Naive thymus-derived CD4-positive, alpha-beta T cell (primary cell): ENCODE results near the gene CCT8. TPM values are rescaled to one million over a fixed set of nuclear protein-coding genes. Genes with fewer than 3 reads are reported as not detected.
A peak's percentile ranks its signal among the peaks of the same experiment; 100 is the strongest.

ENCODE experiments used
- ATAC-seq: fragments of 150-1000 bp; cut with Tn5 transposase; 2 replicates; pipeline ENCODE4 v1.10.0; 2021; ENCODE audit warnings: mild to moderate bottlenecking, moderate library complexity
- CTCF ChIA-PET: fragments of 350-600 bp; sonication (Branson Sonifier 250); formaldehyde crosslinking; loops from one replicate; lab custom pipeline; 2021; ENCODE audit warnings: antibody characterized with exemption; lab: Charles Lee
- POLR2A ChIA-PET: fragments of 350-600 bp; sonication (Branson Sonifier 250); formaldehyde crosslinking; loops from one replicate; lab custom pipeline; 2021; ENCODE audit warnings: antibody characterized with exemption, inconsistent platforms; lab: Charles Lee
- DNase-seq, 9 donors: peaks; one replicate each; pipeline versions ENCODE4 v3.0.0 to v3.0.0-alpha.2; 2020 to 2022; ENCODE audit warnings: mixed read lengths in 1 of 9
- H3K27ac ChIP-seq: one replicate; pipeline ENCODE4 v1.7.0; 2013; ENCODE audit warnings: mild to moderate bottlenecking, low read depth, low read length, moderate library complexity
- H3K27me3 ChIP-seq, 2 donors: one replicate each; pipeline ENCODE4 v1.7.0; 2013; ENCODE audit warnings: low read length in 2 of 2, mild to moderate bottlenecking in 2 of 2, moderate library complexity in 2 of 2; ENCODE audit not compliant: control insufficient read depth in 2 of 2, insufficient read depth in 2 of 2
- H3K36me3 ChIP-seq, 3 experiments: 1 replicate in 2 of 3; 2 replicates in 1 of 3; pipeline ENCODE4 v1.7.0; 2013; ENCODE audit warnings: low read length in 3 of 3, mild to moderate bottlenecking in 3 of 3, moderate library complexity in 1 of 3; ENCODE audit not compliant: insufficient read depth in 3 of 3, control insufficient read depth in 2 of 3
- H3K4me1 ChIP-seq, 2 donors: one replicate each; pipeline ENCODE4 v1.7.0; 2013; ENCODE audit warnings: low read length in 2 of 2, mild to moderate bottlenecking in 2 of 2, moderate library complexity in 1 of 2; ENCODE audit not compliant: control insufficient read depth in 2 of 2, insufficient read depth in 2 of 2
- H3K4me3 ChIP-seq: 2 replicates; pipeline ENCODE4 v1.7.0; 2013; ENCODE audit warnings: mild to moderate bottlenecking, low read length
- H3K9me3 ChIP-seq, 3 experiments: 1 replicate in 2 of 3; 2 replicates in 1 of 3; pipeline ENCODE4 v1.7.0; 2013; ENCODE audit warnings: low read length in 3 of 3; ENCODE audit not compliant: control insufficient read depth in 2 of 3
- H3K27ac Mint-ChIP-seq, 9 donors: one replicate each; pipeline ENCODE4 v1.8.0; 2020 to 2022; ENCODE audit warnings: mixed read lengths in 9 of 9, mild to moderate bottlenecking in 8 of 9, moderate library complexity in 5 of 9, inconsistent platforms in 2 of 9
- H3K27me3 Mint-ChIP-seq, 5 donors: one replicate each; pipeline ENCODE4 v1.8.0; 2021 to 2022; ENCODE audit warnings: mixed read lengths in 5 of 5, mild to moderate bottlenecking in 1 of 5
- H3K36me3 Mint-ChIP-seq, 5 donors: one replicate each; pipeline ENCODE4 v1.8.0; 2020 to 2022; ENCODE audit warnings: mixed read lengths in 5 of 5, mild to moderate bottlenecking in 3 of 5, inconsistent platforms in 1 of 5
- H3K4me1 Mint-ChIP-seq, 7 donors: one replicate each; pipeline ENCODE4 v1.8.0; 2020 to 2022; ENCODE audit warnings: mixed read lengths in 7 of 7, mild to moderate bottlenecking in 3 of 7, inconsistent platforms in 1 of 7
- H3K4me3 Mint-ChIP-seq, 10 donors: one replicate each; pipeline ENCODE4 v1.8.0; 2020 to 2022; ENCODE audit warnings: mild to moderate bottlenecking in 10 of 10, mixed read lengths in 10 of 10, moderate library complexity in 6 of 10, inconsistent platforms in 2 of 10
- H3K9me3 Mint-ChIP-seq, 11 donors: one replicate each; pipeline ENCODE4 v1.8.0; 2020 to 2022; ENCODE audit warnings: mixed read lengths in 11 of 11, mild to moderate bottlenecking in 4 of 11, inconsistent platforms in 1 of 11, moderate library complexity in 1 of 11
- intact Hi-C, 2 donors: fragments of 100-400 bp; cut with micrococcal nuclease; formaldehyde crosslinking; loops; one replicate each; pipeline ENCODE4 v1.15.1; 2023
- polyA plus RNA-seq, 2 donors: library from polyadenylated mRNA; unstranded; fragments of 300-500 nt; fragmentation: Illumina TruSeq; gene quantifications; one replicate each; pipeline ENCODE4 v1.2.3, GENCODE V29; 2021
- total RNA-seq, 6 experiments: library from RNA in 5 of 6; stranded (reverse) in 5 of 6; gene quantifications; 1 replicate in 5 of 6; 2 replicates in 1 of 6; pipeline ENCODE4 v1.2.3 and lab custom pipeline; 2021 to 2026

CCT8 gene
- total and polyA plus RNA-seq, 7 experiments from 2014 or later, result 87.6 to 223 (median 126) TPM

DNA sequence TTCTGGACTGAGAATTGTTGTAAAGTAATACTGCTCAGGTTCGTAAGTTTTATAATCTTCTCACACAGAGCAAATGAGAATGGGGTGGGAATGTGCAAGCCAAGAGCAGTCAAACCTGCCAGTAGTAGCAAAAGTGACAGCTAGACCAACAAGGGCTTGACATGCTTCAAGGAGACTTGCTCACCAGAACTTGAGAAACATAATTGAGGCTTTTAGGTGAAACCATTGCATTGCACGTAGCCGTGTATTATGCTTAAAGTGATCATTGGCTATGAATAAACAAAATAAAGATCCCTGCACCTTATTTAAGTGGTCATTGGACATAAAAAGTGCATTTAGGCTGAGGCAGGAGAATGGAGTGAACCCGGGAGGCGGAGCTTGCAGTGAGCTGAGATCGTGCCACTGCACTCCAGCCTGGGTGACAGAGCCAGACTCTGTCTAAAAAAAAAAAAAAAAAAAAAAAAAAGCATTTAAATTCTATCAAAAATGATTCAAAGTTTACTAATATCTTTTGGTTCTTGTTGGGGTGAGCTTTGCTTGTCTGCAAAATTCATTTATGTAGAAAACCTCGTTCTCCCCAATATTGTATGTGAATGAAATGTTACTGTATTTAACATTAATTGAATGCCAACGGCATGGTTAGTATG lies 11.8 kb upstream of the CCT8 start:
- H3K27me3 Mint-ChIP-seq, result peaks cover 0 to 7% (median 0%) of the 10 kb centered on the region in 5 donors
- no peak for DNase-seq
- H3K36me3 ChIP-seq, result peaks cover 0 to 5% (median 0%) of the 10 kb centered on the region in 3 experiments
- POLR2A ChIA-PET, result no interaction called here
- H3K9me3 ChIP-seq, result no peaks in the 10 kb centered on the region
- H3K4me3 Mint-ChIP-seq, result no peak overlapping the region
- H3K4me3 ChIP-seq, result no peak overlapping the region
- peaks cover 16 to 17% of the 10 kb centered on the region in 2 donors for H3K4me1 ChIP-seq
- H3K27ac Mint-ChIP-seq, result no peak overlapping the region
- intact Hi-C loops, result no loop called here
- CTCF ChIA-PET, result interaction anchor here (0.7 kb wide), 1 partner anchor 160 kb away, joined by 3 read pairs; no protein-coding TSS in a partner anchor
- H3K36me3 Mint-ChIP-seq, result peaks cover 0 to 6% (median 4%) of the 10 kb centered on the region in 5 donors
- peaks cover 5 to 45% (median 18%) of the 10 kb centered on the region in 7 donors for H3K4me1 Mint-ChIP-seq
- no peaks in the 10 kb centered on the region for H3K9me3 Mint-ChIP-seq
- H3K27ac ChIP-seq, result no peak overlapping the region
- ATAC-seq, result no peak
- H3K27me3 ChIP-seq, result no peaks in the 10 kb centered on the region

DNA sequence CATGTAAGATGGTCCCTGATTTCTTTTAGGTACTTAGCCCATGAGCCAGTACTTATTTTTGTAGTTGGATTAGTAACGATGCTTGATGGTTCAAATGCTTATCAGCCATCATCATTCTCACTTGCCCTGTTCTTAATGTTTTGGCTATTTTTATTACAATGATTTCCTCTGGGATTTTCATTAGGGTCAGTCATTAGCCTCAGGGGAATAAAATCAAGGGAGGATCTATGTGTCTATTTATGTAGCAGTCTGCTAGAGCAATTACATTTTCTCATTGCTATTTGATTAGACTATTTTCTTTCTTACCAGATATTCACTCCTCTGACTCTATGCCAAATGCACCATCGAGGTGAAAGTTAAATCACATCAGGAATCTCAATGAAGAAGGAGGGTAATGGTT lies 10.9 kb upstream of the CCT8 start:
- ATAC-seq, result no peak
- Mint-ChIP-seq H3K27me3 (peaks cover 0 to 7% (median 0%) of the 10 kb centered on the region in 5 donors), H3K4me3 (no peak overlapping the region), H3K27ac (peak overlapping the region in 2 of 9 donors; percentile 32 to 37), H3K4me1 (peaks cover 13 to 46% (median 20%) of the 10 kb centered on the region in 7 donors), H3K36me3 (peaks cover 0 to 11% (median 4%) of the 10 kb centered on the region in 5 donors), H3K9me3 (peaks cover 0 to 3% (median 0%) of the 10 kb centered on the region in 11 donors)
- intact Hi-C loops, result no loop called here
- DNase-seq, result no peak
- Histone ChIP-seq H3K27ac (no peak overlapping the region), H3K36me3 (peaks cover 0 to 5% (median 0%) of the 10 kb centered on the region in 3 experiments), H3K4me3 (no peak overlapping the region), H3K27me3 (no peaks in the 10 kb centered on the region), H3K9me3 (no peaks in the 10 kb centered on the region), H3K4me1 (peaks cover 25 to 26% of the 10 kb centered on the region in 2 donors)
- POLR2A ChIA-PET, result no interaction called here
- CTCF ChIA-PET, result no interaction called here

DNA sequence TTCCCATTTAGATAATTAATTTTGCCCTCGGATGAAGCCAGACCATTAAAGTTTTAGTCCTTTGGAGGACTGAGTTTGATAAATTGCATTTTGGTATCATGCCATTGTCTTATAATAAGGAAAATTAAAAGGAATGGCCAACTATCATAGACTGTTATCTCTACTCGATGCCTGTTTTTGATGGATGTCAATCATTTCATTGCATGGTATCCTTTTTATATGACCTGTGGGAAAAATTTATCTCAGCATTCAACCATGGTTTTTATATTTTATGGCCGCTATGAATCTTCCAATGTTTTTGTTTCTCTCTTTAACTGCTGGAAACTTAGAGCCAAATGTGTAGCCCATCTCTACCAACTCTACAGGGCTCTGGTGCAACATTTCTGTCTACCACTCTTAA lies 9.9 kb upstream of the CCT8 start:
- ATAC-seq (no peak), DNase-seq (no peak)
- ChIA-PET CTCF (no interaction called here), POLR2A (interaction anchor here (1.6 kb wide), 1 partner anchor 9 kb away, joined by 7 read pairs; the partner anchor contains the start of gene CCT8)
- Histone ChIP-seq H3K4me3 (no peak overlapping the region), H3K36me3 (peaks cover 0 to 5% (median 0%) of the 10 kb centered on the region in 3 experiments), H3K27ac (no peak overlapping the region), H3K4me1 (peaks cover 36% of the 10 kb centered on the region in 2 donors), H3K27me3 (no peaks in the 10 kb centered on the region), H3K9me3 (no peaks in the 10 kb centered on the region)
- H3K9me3 Mint-ChIP-seq, result peaks cover 0 to 3% (median 0%) of the 10 kb centered on the region in 11 donors
- peaks cover 0 to 7% (median 0%) of the 10 kb centered on the region in 5 donors for H3K27me3 Mint-ChIP-seq
- H3K4me1 Mint-ChIP-seq, result peaks cover 23 to 57% (median 28%) of the 10 kb centered on the region in 7 donors
- H3K27ac Mint-ChIP-seq, result peak overlapping the region in 6 of 9 donors; percentile 31 to 84 (median 66)
- H3K4me3 Mint-ChIP-seq, result no peak overlapping the region
- intact Hi-C loops, result no loop called here
- H3K36me3 Mint-ChIP-seq, result peaks cover 0 to 11% (median 4%) of the 10 kb centered on the region in 5 donors

DNA sequence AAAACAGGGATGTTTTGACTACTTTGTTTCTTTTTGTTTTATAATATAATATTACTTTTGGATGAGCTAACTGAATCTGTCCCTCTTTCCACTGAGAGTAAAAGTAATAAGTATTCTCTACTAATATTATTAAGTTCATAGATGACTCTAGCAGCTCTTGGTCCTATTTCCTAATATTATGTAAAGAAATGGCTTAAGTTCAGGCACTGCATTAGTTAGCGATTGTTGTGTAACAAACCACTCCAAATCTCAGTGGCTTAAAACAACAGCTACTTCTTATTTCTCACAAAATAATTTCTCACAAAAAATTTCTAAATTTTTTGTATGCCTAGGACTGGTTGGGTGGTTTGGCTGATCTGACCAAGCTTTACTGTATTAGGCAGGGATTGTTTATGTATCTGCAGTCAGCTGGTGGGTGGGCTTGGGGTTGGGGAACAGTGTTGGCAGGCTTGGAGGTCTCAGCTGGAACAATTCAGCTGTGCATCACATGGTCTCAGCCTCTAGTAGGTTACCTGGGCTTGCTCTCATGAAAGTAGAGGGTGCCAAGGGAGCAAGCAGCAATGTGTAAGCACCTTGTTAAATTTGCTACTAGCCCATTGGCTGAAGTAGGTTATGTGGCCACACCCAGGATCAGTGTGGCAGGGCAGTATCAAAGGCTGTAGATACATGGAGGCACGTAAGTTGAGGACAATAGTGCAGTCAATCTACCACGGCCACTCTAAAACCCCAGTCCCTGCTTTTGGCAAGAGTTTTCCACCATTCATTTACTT lies 8.8 kb upstream of the CCT8 start:
- Histone ChIP-seq H3K36me3 (peaks cover 0 to 5% (median 0%) of the 10 kb centered on the region in 3 experiments), H3K27ac (peak overlapping the region; percentile 50), H3K27me3 (no peaks in the 10 kb centered on the region), H3K4me1 (peaks cover 37 to 40% of the 10 kb centered on the region in 2 donors), H3K9me3 (no peaks in the 10 kb centered on the region), H3K4me3 (no peak overlapping the region)
- POLR2A ChIA-PET, result interaction anchor here (0.5 to 1.6 kb wide), 5 partner anchors 8 to 89 kb away, joined by 3 to 7 read pairs (median 3); partner anchors contain the start of genes CCT8 and LTN1
- H3K27me3 Mint-ChIP-seq, result peaks cover 0 to 7% (median 0%) of the 10 kb centered on the region in 5 donors
- DNase-seq, result no peak
- H3K9me3 Mint-ChIP-seq, result peaks cover 0 to 3% (median 0%) of the 10 kb centered on the region in 11 donors
- ATAC-seq, result no peak
- H3K4me1 Mint-ChIP-seq, result peaks cover 25 to 66% (median 35%) of the 10 kb centered on the region in 7 donors
- H3K4me3 Mint-ChIP-seq, result peak overlapping the region in 1 of 10 donors; percentile 27
- CTCF ChIA-PET, result no interaction called here
- peak overlapping the region in 7 of 9 donors; percentile 69 to 98 (median 82) for H3K27ac Mint-ChIP-seq
- intact Hi-C loops, result no loop called here
- peaks cover 0 to 11% (median 4%) of the 10 kb centered on the region in 5 donors for H3K36me3 Mint-ChIP-seq

DNA sequence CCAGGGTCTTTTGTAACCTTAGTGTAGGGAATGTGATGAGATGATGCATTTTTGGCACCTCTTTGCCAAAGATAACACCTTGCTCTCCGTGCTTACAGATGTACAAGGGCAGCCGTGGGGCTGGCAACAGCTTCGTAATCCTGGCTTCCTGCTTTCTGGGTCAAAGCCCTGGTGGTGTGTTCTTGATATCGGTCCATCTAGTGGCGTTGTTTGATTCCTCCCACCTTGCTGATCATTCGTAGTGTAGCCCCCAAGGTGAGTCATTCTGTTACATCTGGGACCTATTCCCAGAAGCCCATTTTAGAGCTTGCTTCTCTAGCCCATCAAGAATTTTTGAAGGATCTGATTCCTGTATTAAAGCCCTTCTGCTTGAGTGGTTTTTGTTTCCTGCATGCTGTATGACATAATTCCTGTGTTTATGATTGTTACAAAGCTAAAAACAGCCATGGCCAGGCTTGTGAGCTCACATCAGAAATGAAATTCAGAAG lies 7.0 kb upstream of the CCT8 start:
- ATAC-seq (peak; percentile 42), DNase-seq (peak in 4 of 9 donors; percentile 24 to 33 (median 26))
- Histone ChIP-seq H3K4me3 (peak overlapping the region; percentile 0), H3K27ac (peak overlapping the region; percentile 63), H3K4me1 (peaks cover 37 to 40% of the 10 kb centered on the region in 2 donors), H3K27me3 (no peaks in the 10 kb centered on the region), H3K36me3 (no peaks in the 10 kb centered on the region), H3K9me3 (no peaks in the 10 kb centered on the region)
- intact Hi-C loops, result no loop called here
- POLR2A ChIA-PET, result interaction anchor here (0.6 to 9.4 kb wide), 5 partner anchors 9 to 297 kb away, joined by 3 to 54 read pairs (median 5); partner anchors contain the start of genes BACH1 and USP16
- H3K27me3 Mint-ChIP-seq, result peaks cover 0 to 4% (median 0%) of the 10 kb centered on the region in 5 donors
- peaks cover 25 to 81% (median 49%) of the 10 kb centered on the region in 7 donors for H3K4me1 Mint-ChIP-seq
- H3K9me3 Mint-ChIP-seq, result peaks cover 0 to 11% (median 0%) of the 10 kb centered on the region in 11 donors
- CTCF ChIA-PET, result interaction anchor here (0.6 kb wide), 1 partner anchor 59 kb away, joined by 5 read pairs; no protein-coding TSS in a partner anchor
- H3K27ac Mint-ChIP-seq, result peak overlapping the region; percentile 75 to 98 (median 93)
- H3K4me3 Mint-ChIP-seq, result peak overlapping the region; percentile 36 to 90 (median 72)
- H3K36me3 Mint-ChIP-seq, result peaks cover 0 to 9% (median 0%) of the 10 kb centered on the region in 5 donors
